Measurements from ENCODE around the gene NTSR1. TPM values are rescaled to one million over a fixed set of nuclear protein-coding genes. Genes with fewer than 3 reads are reported as not detected.

Gene NTSR1
- total and polyA plus RNA-seq, 2 of the 13 experiments (the other 11 are each of a cell fraction or from before 2014, with no cell fraction given) = 0.09 to 0.12 TPM

DNA sequence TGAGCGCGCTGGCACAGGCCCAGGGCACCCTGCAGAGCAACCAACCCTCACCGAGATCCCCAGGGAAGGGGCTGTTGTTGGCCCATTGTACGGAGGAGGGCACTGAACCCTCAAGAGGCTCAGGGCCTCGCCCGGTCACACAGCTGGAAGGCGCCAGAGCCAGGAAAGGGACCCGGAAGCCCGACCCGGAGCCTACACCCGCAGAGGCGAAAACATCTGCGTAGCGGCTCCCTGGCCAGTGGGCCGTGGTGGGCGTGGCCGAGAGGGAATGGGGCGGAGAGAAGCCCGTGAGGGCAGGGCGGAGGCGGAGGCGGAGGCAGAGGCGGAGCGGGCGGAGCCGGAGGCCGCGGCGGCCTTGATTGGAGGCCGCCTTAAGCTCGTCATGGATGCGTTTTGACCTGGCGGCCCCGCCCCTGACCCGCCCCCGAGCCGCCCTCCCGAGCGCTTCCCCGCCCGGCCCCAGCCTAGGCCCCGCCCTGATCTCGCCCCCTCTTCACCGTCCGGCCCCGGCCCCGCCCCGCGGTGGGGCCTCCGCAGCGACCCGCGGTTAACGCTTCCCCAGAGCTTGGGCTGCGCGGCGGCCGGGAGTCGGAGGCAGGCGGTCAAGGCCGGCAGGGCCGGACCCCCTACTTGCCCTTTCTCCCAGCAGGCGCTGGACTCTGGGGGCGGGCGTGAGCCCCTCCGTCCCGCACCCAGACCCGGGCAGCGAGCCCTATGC, 85.5 kb downstream of the NTSR1 start (continued):
- TF ChIP-seq CENPX (CRISPR knock-in tag; IDR thresholded peaks at IDR 0.05) (no peak), NCOR1 (IDR thresholded peaks at IDR 0.05; ENCODE audit: borderline replicate concordance, low read length) (no peak), ZNF850 (CRISPR knock-in tag; conservative IDR thresholded peaks at IDR 0.05) (peak; percentile 91; the same call in 1 of the 2 replicates), TAF1 (CRISPR knock-in tag; IDR thresholded peaks at IDR 0.05) (peak; percentile 90), MTF2 (CRISPR knock-in tag; IDR thresholded peaks at IDR 0.05; ENCODE audit: borderline replicate concordance) (peak; percentile 85; the same call in 1 of the 2 replicates), NFYC (CRISPR knock-in tag; IDR thresholded peaks at IDR 0.05) (peak; percentile 42; the same call in 1 of the 2 replicates), PHF20 (CRISPR knock-in tag; IDR thresholded peaks at IDR 0.05) (peak; percentile 57), ELF3 (CRISPR knock-in tag; IDR thresholded peaks at IDR 0.05) (peak; percentile 91), ZNF205 (CRISPR knock-in tag; IDR thresholded peaks at IDR 0.05) (peak; percentile 44; the same call in 1 of the 2 replicates), BRCA1 (CRISPR knock-in tag; IDR thresholded peaks at IDR 0.05) (0 out of 2 replicates have a peak, but pooled peaks have one; percentile 24), ZNF501 (CRISPR knock-in tag; IDR thresholded peaks at IDR 0.05) (peak; percentile 11; the same call in 1 of the 2 replicates), CBFB (CRISPR knock-in tag; IDR thresholded peaks at IDR 0.05) (peak; percentile 74)
- TF ChIP-seq, protein P1, sequence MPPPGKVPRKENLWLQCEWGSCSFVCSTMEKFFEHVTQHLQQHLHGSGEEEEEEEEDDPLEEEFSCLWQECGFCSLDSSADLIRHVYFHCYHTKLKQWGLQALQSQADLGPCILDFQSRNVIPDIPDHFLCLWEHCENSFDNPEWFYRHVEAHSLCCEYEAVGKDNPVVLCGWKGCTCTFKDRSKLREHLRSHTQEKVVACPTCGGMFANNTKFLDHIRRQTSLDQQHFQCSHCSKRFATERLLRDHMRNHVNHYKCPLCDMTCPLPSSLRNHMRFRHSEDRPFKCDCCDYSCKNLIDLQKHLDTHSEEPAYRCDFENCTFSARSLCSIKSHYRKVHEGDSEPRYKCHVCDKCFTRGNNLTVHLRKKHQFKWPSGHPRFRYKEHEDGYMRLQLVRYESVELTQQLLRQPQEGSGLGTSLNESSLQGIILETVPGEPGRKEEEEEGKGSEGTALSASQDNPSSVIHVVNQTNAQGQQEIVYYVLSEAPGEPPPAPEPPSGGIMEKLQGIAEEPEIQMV (CRISPR knock-in tag; IDR thresholded peaks at IDR 0.05; ENCODE audit: low read depth) = peak; percentile 85
- TF ChIP-seq, protein P2, sequence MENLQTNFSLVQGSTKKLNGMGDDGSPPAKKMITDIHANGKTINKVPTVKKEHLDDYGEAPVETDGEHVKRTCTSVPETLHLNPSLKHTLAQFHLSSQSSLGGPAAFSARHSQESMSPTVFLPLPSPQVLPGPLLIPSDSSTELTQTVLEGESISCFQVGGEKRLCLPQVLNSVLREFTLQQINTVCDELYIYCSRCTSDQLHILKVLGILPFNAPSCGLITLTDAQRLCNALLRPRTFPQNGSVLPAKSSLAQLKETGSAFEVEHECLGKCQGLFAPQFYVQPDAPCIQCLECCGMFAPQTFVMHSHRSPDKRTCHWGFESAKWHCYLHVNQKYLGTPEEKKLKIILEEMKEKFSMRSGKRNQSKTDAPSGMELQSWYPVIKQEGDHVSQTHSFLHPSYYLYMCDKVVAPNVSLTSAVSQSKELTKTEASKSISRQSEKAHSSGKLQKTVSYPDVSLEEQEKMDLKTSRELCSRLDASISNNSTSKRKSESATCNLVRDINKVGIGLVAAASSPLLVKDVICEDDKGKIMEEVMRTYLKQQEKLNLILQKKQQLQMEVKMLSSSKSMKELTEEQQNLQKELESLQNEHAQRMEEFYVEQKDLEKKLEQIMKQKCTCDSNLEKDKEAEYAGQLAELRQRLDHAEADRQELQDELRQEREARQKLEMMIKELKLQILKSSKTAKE (CRISPR knock-in tag; IDR thresholded peaks at IDR 0.05; ENCODE audit: borderline replicate concordance) = 0 out of 2 replicates have a peak, but pooled peaks have one; percentile 16
- TF ChIP-seq, protein P3, sequence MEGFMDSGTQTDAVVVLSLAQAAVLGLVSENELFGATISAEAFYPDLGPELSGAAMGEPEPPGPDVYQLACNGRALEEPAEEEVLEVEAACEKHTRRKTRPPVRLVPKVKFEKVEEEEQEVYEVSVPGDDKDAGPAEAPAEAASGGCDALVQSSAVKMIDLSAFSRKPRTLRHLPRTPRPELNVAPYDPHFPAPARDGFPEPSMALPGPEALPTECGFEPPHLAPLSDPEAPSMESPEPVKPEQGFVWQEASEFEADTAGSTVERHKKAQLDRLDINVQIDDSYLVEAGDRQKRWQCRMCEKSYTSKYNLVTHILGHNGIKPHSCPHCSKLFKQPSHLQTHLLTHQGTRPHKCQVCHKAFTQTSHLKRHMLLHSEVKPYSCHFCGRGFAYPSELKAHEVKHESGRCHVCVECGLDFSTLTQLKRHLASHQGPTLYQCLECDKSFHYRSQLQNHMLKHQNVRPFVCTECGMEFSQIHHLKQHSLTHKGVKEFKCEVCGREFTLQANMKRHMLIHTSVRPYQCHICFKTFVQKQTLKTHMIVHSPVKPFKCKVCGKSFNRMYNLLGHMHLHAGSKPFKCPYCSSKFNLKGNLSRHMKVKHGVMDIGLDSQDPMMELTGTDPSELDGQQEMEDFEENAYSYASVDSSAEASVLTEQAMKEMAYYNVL (CRISPR knock-in tag; IDR thresholded peaks at IDR 0.05; ENCODE audit: borderline replicate concordance) = peak; percentile 64; the same call in 1 of the 2 replicates
- TF ChIP-seq, protein P4, sequence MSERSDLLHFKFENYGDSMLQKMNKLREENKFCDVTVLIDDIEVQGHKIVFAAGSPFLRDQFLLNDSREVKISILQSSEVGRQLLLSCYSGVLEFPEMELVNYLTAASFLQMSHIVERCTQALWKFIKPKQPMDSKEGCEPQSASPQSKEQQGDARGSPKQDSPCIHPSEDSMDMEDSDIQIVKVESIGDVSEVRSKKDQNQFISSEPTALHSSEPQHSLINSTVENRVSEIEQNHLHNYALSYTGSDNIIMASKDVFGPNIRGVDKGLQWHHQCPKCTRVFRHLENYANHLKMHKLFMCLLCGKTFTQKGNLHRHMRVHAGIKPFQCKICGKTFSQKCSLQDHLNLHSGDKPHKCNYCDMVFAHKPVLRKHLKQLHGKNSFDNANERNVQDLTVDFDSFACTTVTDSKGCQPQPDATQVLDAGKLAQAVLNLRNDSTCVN (CRISPR knock-in tag; IDR thresholded peaks at IDR 0.05; ENCODE audit: borderline replicate concordance) = peak; percentile 74; the same call in 1 of the 2 replicates
- TF ChIP-seq, protein P5, sequence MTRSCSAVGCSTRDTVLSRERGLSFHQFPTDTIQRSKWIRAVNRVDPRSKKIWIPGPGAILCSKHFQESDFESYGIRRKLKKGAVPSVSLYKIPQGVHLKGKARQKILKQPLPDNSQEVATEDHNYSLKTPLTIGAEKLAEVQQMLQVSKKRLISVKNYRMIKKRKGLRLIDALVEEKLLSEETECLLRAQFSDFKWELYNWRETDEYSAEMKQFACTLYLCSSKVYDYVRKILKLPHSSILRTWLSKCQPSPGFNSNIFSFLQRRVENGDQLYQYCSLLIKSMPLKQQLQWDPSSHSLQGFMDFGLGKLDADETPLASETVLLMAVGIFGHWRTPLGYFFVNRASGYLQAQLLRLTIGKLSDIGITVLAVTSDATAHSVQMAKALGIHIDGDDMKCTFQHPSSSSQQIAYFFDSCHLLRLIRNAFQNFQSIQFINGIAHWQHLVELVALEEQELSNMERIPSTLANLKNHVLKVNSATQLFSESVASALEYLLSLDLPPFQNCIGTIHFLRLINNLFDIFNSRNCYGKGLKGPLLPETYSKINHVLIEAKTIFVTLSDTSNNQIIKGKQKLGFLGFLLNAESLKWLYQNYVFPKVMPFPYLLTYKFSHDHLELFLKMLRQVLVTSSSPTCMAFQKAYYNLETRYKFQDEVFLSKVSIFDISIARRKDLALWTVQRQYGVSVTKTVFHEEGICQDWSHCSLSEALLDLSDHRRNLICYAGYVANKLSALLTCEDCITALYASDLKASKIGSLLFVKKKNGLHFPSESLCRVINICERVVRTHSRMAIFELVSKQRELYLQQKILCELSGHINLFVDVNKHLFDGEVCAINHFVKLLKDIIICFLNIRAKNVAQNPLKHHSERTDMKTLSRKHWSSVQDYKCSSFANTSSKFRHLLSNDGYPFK (CRISPR knock-in tag; IDR thresholded peaks at IDR 0.05; ENCODE audit: borderline replicate concordance) = 0 out of 2 replicates have a peak, but pooled peaks have one; percentile 32
